Skeletal muscle satellite cell (primary cell): ENCODE data around the gene AREG.
A peak's percentile ranks its signal among the peaks of the same experiment; 100 is the strongest.

Source experiments
- H3K27me3 ChIP-seq: 2 replicates; pipeline ENCODE4 v1.7.0; 2013; ENCODE audit warnings: low read length; ENCODE audit not compliant: control insufficient read depth, insufficient read depth
- H3K36me3 ChIP-seq: 2 replicates; pipeline ENCODE4 v1.7.0; 2013; ENCODE audit warnings: mild to moderate bottlenecking, control low read depth, low read length; ENCODE audit not compliant: insufficient read depth
- H3K4me1 ChIP-seq: 2 replicates; pipeline ENCODE4 v1.7.0; 2013; ENCODE audit warnings: low read length; ENCODE audit not compliant: control insufficient read depth, insufficient read depth
- H3K4me2 ChIP-seq: 2 replicates; pipeline ENCODE4 v1.7.0; 2013; ENCODE audit warnings: mild to moderate bottlenecking, low read length
- H3K4me3 ChIP-seq: 2 replicates; pipeline ENCODE4 v1.7.0; 2013; ENCODE audit warnings: low read length
- H3K9ac ChIP-seq: 2 replicates; pipeline ENCODE4 v1.7.0; 2013; ENCODE audit warnings: mild to moderate bottlenecking, low read depth, low read length, moderate library complexity
- H3K9me3 ChIP-seq: replicated peaks from 2 replicates; pipeline ENCODE4 v1.7.0; 2013; ENCODE audit warnings: mild to moderate bottlenecking, control low read depth, low read length

AREG gene

DNA sequence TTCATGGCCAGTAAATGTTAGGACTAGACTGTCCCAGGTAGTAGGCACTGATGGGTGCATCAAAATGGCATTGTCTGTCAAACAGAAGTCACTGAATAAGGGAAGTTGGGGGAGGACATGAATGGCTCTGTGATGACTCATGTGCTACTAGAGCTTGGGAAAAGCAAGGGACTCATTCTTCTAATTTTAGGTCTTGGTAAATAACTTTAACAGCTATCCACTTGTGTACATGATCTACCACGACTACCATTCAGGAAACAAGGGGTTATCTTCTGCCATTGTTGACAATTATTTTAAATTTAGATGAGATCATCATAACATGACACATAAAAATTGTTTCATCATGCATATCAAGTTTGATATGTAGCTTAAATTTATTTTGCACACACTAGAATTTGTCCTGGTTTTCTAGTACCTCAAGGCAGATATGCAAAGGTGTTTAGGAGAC, 6.3 kb downstream of the AREG start:
- no peaks in the 10 kb centered on the region for H3K9me3 ChIP-seq
- H3K9ac ChIP-seq, result peak overlapping the region; percentile 20
- H3K27me3 ChIP-seq, result no peaks in the 10 kb centered on the region
- H3K4me1 ChIP-seq, result peaks cover 35% of the 10 kb centered on the region
- no peaks in the 10 kb centered on the region for H3K36me3 ChIP-seq
- no peak overlapping the region for H3K4me3 ChIP-seq
- H3K4me2 ChIP-seq, result peak overlapping the region; percentile 24

DNA sequence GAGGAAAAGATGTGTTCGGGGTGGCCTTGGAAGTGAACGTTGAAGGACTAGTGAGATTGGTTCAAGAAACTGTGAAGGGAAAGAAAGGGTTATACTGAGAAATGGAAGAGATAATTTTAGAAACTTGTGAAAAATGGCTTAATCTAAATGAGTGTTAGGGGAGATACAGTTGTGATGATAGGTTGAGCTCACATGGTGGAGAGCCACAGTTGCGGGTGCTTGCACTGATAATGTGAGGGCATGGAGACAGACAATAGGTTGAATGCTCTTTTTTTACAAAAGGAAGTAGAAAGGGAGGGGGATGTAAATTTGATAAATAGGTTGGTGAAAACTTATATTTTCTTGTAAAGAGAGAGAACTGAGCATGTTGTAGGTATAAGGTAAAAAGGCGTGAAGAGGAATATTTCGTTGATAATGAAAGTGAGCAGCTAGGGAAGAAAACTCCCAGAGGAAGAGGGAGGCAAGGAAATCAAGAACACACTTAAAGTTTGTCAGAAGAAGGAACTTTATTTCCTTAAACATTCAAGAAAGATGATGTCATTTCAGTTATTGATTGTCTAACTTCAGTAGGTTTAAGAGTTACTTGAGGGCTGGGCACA, 8.2 kb downstream of the AREG start:
- H3K36me3 ChIP-seq, result no peaks in the 10 kb centered on the region
- no peaks in the 10 kb centered on the region for H3K9me3 ChIP-seq
- no peak overlapping the region for H3K9ac ChIP-seq
- H3K4me1 ChIP-seq, result peaks cover 35% of the 10 kb centered on the region
- H3K4me3 ChIP-seq, result no peak overlapping the region
- no peaks in the 10 kb centered on the region for H3K27me3 ChIP-seq
- no peak overlapping the region for H3K4me2 ChIP-seq

- H3K36me3 ChIP-seq, result no peaks in the 10 kb centered on the region
- no peaks in the 10 kb centered on the region for H3K27me3 ChIP-seq
- no peaks in the 10 kb centered on the region for H3K9me3 ChIP-seq
Measured at GRCh38 chr4:74453829-74454742, 9.2 kb downstream of the AREG start.

DNA sequence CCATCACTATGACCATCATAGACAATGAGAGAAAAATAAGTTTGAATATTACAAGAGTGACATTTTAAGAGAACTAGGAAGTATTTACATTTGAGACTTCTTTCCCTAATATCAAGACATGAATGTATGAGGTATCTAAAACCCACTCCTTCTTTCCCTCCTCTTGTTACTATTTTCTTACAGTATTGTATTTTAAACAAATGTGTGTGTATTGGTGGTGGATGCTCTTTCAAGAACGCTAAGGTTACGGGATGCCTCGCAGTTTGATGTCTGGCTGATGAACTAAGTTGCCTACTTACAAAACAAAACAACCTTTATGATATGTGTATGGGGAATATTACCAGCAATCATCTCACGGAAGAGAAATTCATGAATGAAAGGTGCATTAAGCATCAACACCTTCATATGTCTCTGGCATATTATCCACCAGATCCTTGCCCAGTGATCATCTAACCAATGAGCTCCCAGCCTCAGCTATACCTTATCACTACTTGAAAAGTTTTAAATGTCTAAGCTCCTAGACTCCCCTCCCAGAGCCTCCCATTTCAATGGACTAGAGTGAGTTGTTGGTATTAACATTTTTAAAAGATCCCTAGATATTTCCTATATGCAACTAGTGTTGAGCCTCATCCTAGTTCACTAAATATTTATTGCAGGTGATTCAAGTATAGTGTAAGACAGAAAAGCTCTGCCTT, 10.6 kb downstream of the AREG start:
- Histone ChIP-seq H3K9me3 (no peaks in the 10 kb centered on the region), H3K36me3 (no peaks in the 10 kb centered on the region), H3K4me2 (no peak overlapping the region), H3K4me1 (peaks cover 18% of the 10 kb centered on the region), H3K4me3 (no peak overlapping the region), H3K9ac (no peak overlapping the region), H3K27me3 (no peaks in the 10 kb centered on the region)

More at GRCh38 chr4:74453829-74454742, 9.2 kb downstream of the AREG start:
- peaks cover 32% of the 10 kb centered on the region for H3K4me1 ChIP-seq
- H3K4me2 ChIP-seq, result no peak overlapping the region
- H3K4me3 ChIP-seq, result no peak overlapping the region
- H3K9ac ChIP-seq, result no peak overlapping the region

DNA sequence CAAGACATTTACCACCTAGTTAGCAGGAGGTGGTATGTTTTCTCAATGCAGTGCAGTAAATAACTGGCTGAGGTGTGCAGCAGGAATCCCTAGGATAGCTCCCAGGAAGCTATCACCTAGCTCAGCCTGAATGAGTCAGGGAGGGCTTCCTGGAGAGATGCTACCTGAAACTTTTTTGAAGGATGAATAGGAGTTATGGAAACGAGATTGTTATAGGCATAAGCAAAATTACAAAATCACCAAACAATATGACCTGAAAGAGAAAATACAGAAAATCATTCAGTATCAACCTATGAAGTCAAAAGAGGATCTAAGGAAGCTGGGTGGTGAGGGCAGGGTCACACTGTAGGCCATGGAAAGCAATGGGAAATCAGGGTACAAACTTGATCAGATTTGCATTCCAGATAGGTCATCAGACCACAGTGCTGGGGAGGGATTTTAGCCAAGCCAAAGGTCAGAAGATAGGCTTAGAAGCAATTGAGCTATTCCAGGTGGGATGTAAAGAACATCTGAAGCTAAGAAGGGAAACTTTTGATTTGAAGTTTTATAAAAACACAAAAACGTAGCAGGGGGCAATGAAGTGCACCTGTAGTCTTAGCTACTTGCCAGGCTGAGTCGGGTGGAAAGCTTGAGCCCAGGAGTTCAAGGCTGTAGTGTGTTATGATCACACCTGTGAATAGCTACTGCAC, 11.3 kb downstream of the AREG start:
- Histone ChIP-seq H3K4me1 (peaks cover 12% of the 10 kb centered on the region), H3K27me3 (no peaks in the 10 kb centered on the region), H3K9me3 (no peaks in the 10 kb centered on the region), H3K36me3 (no peaks in the 10 kb centered on the region), H3K4me3 (no peak overlapping the region), H3K4me2 (no peak overlapping the region), H3K9ac (no peak overlapping the region)

DNA sequence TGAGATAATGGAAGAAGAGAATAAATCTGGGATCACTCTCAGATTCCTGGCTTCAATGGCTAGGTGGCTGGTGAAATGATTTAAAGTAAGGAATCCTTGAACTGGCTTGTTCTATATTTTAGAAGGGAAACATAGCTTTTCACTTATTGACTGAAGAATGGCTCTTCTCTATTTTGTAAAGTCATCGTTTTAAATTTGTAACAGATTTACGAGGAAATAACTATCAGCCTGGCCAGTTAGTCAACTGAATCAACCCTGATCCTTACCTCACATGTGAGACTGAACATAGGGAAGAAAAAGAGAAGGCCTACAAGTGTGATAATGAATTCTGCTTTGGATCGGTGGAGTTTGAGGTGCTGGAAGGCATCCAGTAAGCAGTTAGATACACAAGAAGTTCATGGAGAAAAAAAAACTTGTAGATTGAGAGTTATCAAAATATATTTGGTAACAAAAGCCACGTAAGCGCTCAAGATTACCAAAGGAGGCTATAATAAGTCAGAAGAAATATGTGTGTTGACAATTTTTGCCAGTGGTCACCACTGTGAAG, 12.0 kb downstream of the AREG start:
- Histone ChIP-seq H3K4me3 (no peak overlapping the region), H3K27me3 (no peaks in the 10 kb centered on the region), H3K36me3 (no peaks in the 10 kb centered on the region), H3K9ac (no peak overlapping the region), H3K4me2 (no peak overlapping the region), H3K4me1 (peaks cover 4% of the 10 kb centered on the region), H3K9me3 (no peaks in the 10 kb centered on the region)

GRCh38 chr4:74460833-74461232, 15.9 kb downstream of the AREG start:
- Histone ChIP-seq H3K4me3 (no peak overlapping the region), H3K9me3 (no peaks in the 10 kb centered on the region), H3K4me2 (no peak overlapping the region), H3K36me3 (no peaks in the 10 kb centered on the region), H3K4me1 (no peaks in the 10 kb centered on the region), H3K9ac (no peak overlapping the region), H3K27me3 (no peaks in the 10 kb centered on the region)

DNA sequence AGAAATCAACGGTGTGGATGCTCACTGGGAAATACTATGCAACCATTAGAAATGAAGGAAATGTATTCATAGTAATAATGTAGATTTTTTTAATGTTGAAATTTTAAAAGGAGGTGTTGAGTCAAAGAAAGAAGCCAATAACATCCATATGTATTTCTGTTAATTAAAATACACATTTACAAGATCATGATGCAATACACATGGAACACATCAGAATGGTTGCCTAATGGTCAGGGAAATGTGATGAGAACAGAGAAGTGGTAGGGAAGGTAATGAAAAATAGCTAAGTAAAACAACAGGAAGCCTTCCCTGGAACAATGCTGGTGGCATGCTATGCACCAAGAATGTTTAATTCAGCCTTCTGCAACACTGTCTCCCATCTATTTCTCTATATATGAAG, 18.2 kb downstream of the AREG start:
- no peak overlapping the region for H3K4me3 ChIP-seq
- no peaks in the 10 kb centered on the region for H3K27me3 ChIP-seq
- no peaks in the 10 kb centered on the region for H3K9me3 ChIP-seq
- no peak overlapping the region for H3K9ac ChIP-seq
- H3K4me2 ChIP-seq, result no peak overlapping the region
- no peaks in the 10 kb centered on the region for H3K4me1 ChIP-seq
- H3K36me3 ChIP-seq, result no peaks in the 10 kb centered on the region

- Histone ChIP-seq H3K4me3 (no peak overlapping the region), H3K9me3 (no peaks in the 10 kb centered on the region), H3K4me1 (no peaks in the 10 kb centered on the region), H3K27me3 (no peaks in the 10 kb centered on the region), H3K9ac (no peak overlapping the region), H3K36me3 (no peaks in the 10 kb centered on the region), H3K4me2 (no peak overlapping the region)
Measured at GRCh38 chr4:74464291-74464690, 19.4 kb downstream of the AREG start.

- no peak overlapping the region for H3K4me2 ChIP-seq
- H3K9ac ChIP-seq, result no peak overlapping the region
- H3K9me3 ChIP-seq, result no peaks in the 10 kb centered on the region
- no peak overlapping the region for H3K4me3 ChIP-seq
- H3K36me3 ChIP-seq, result no peaks in the 10 kb centered on the region
- H3K27me3 ChIP-seq, result no peaks in the 10 kb centered on the region
- no peaks in the 10 kb centered on the region for H3K4me1 ChIP-seq
Measured at GRCh38 chr4:74466242-74466641, 21.3 kb downstream of the AREG start.

- Histone ChIP-seq H3K4me3 (no peak overlapping the region), H3K9ac (no peak overlapping the region), H3K27me3 (no peaks in the 10 kb centered on the region), H3K4me1 (peaks cover 29% of the 10 kb centered on the region), H3K9me3 (no peaks in the 10 kb centered on the region), H3K36me3 (no peaks in the 10 kb centered on the region), H3K4me2 (no peak overlapping the region)
Measured at GRCh38 chr4:74471264-74471663, 26.3 kb downstream of the AREG start.
